Femur (tissue), 1 donor: Measurements from ENCODE around the gene ALG2.

Experiments
- DNase-seq: peaks from one replicate; pipeline ENCODE4 v3.0.0-alpha.2; 2017

Gene ALG2

GRCh38 chr9:99171225-99172123 is 50.3 kb downstream of the ALG2 start:
- DNase-seq: no peak

GRCh38 chr9:99169982-99170761 is 51.6 kb downstream of the ALG2 start:
- DNase-seq: no peak

- DNase-seq: no peak
These were observed 52.7 kb downstream of the ALG2 start for GRCh38 chr9:99169086-99169485.

GRCh38 chr9:99167694-99168093 is 54.0 kb downstream of the ALG2 start:
- no peak for DNase-seq

GRCh38 chr9:99167119-99167518 is 54.6 kb downstream of the ALG2 start:
- no peak for DNase-seq
